ENCODE data around the gene IL1R2.

The IL1R2 gene

GRCh38 chr2:102005449-102005848 is 13.7 kb downstream of the IL1R2 start:
- DNase-seq (ENCODE audit: insufficient read length, low spot score) (no peak), FAIRE-seq (no peak)
- no peak for TF ChIP-seq CTCF (IDR thresholded peaks at IDR 0.05; ENCODE audit: insufficient read depth, missing control alignments)

GRCh38 chr2:102005989-102006885 is 14.5 kb downstream of the IL1R2 start:
- DNase-seq (ENCODE audit: insufficient read length, low spot score) (no peak), FAIRE-seq (no peak)
- peak; percentile 48 for TF ChIP-seq CTCF (IDR thresholded peaks at IDR 0.05; ENCODE audit: insufficient read depth, missing control alignments)

- DNase-seq (ENCODE audit: insufficient read length, low spot score) = no peak
- TF ChIP-seq CTCF (IDR thresholded peaks at IDR 0.05; ENCODE audit: insufficient read depth, missing control alignments) = no peak
- no peak for FAIRE-seq
Observed at GRCh38 chr2:102006886-102007278, 15.1 kb downstream of the IL1R2 start.

GRCh38 chr2:102008490-102008889 is 16.7 kb downstream of the IL1R2 start:
- no peak for TF ChIP-seq CTCF (IDR thresholded peaks at IDR 0.05; ENCODE audit: insufficient read depth, missing control alignments)
- no peak for DNase-seq (ENCODE audit: insufficient read length, low spot score)
- no peak for FAIRE-seq

GRCh38 chr2:102009557-102009956 is 17.8 kb downstream of the IL1R2 start:
- TF ChIP-seq CTCF (IDR thresholded peaks at IDR 0.05; ENCODE audit: insufficient read depth, missing control alignments) = no peak
- FAIRE-seq (no peak), DNase-seq (ENCODE audit: insufficient read length, low spot score) (no peak)

GRCh38 chr2:102010902-102011301 is 19.1 kb downstream of the IL1R2 start:
- no peak for FAIRE-seq
- no peak for TF ChIP-seq CTCF (IDR thresholded peaks at IDR 0.05; ENCODE audit: insufficient read depth, missing control alignments)
- DNase-seq (ENCODE audit: insufficient read length, low spot score) = no peak

GRCh38 chr2:102012061-102012614 is 20.4 kb downstream of the IL1R2 start:
- TF ChIP-seq CTCF (IDR thresholded peaks at IDR 0.05; ENCODE audit: insufficient read depth, missing control alignments) = no peak
- no peak for DNase-seq (ENCODE audit: insufficient read length, low spot score)
- no peak for FAIRE-seq

Measured in D721Med (cell line).